ENCODE results near the gene NAB2. TPM values are rescaled to one million over a fixed set of nuclear protein-coding genes. Genes with fewer than 3 reads are reported as not detected.

NAB2 gene
- total and polyA plus RNA-seq, 10 of the 15 experiments (the other 5 are each of a cell fraction or from before 2014, with no cell fraction given) = 0.35 to 35.2 (median 15.3) TPM

GRCh38 chr12:57087010-57087690 lies 1.8 kb upstream of the NAB2 start (continued):
- TF ChIP-seq PBX3 (IDR thresholded peaks at IDR 0.05; ENCODE audit: insufficient replicate concordance, low read depth, low read length) = no peak
- no peak for TF ChIP-seq ZNF592 (IDR thresholded peaks at IDR 0.05)
- TF ChIP-seq RELB (IDR thresholded peaks at IDR 0.05; ENCODE audit: low read depth) = 0 out of 2 replicates have a peak, but pooled peaks have one; percentile 9
- no peak for TF ChIP-seq CREB1 (IDR thresholded peaks at IDR 0.05; ENCODE audit: low read depth)
- TF ChIP-seq CHD2 (IDR thresholded peaks at IDR 0.05; ENCODE audit: borderline replicate concordance, low read depth, low read length) = peak; percentile 62; the same call in 1 of the 2 replicates
- TF ChIP-seq RUNX3 (IDR thresholded peaks at IDR 0.05; ENCODE audit: low read length) = no peak
- TF ChIP-seq IRF5 (IDR thresholded peaks at IDR 0.05; ENCODE audit: borderline replicate concordance) = no peak
- TF ChIP-seq ZBTB4 (CRISPR knock-in tag; IDR thresholded peaks at IDR 0.05) = no peak
- TF ChIP-seq ESRRA (IDR thresholded peaks at IDR 0.05; ENCODE audit: low read length) = no peak
- TF ChIP-seq E2F4 (IDR thresholded peaks at IDR 0.05; ENCODE audit: low read depth, low read length) = no peak
- TF ChIP-seq BCL11A (IDR thresholded peaks at IDR 0.05; ENCODE audit: low read depth, low read length) = 0 out of 2 replicates have a peak, but pooled peaks have one; percentile 6
- TF ChIP-seq NFYB (IDR thresholded peaks at IDR 0.05; ENCODE audit: insufficient read depth, low read depth, low read length) = no peak
- no peak for TF ChIP-seq NRF1 (conservative IDR thresholded peaks at IDR 0.05; ENCODE audit: low read depth, low read length)
- TF ChIP-seq RB1 (IDR thresholded peaks at IDR 0.05; ENCODE audit: borderline replicate concordance) = no peak; the same call in 1 of the 2 replicates
- TF ChIP-seq CBX5 (IDR thresholded peaks at IDR 0.05; ENCODE audit: low read depth) = no peak
